ENCODE measurements around the gene TRMT112. TPM values are rescaled to one million over a fixed set of nuclear protein-coding genes. Genes with fewer than 3 reads are reported as not detected.

The TRMT112 gene
- total and polyA plus RNA-seq, 2 donors (not counting 1 experiment from before 2014, with no cell fraction given): 161 to 248 TPM

- H3K36me3 ChIP-seq (ENCODE audit: control insufficient read depth, insufficient read depth, low read length): no peaks in the 10 kb centered on the region
- peaks cover 5% of the 10 kb centered on the region for H3K4me1 ChIP-seq (ENCODE audit: control insufficient read depth, extremely low read depth, insufficient read depth, low read length)
- no peaks in the 10 kb centered on the region for H3K79me2 ChIP-seq (ENCODE audit: control insufficient read depth, insufficient read depth, low read length)
- no peak overlapping the region for H3K4me2 ChIP-seq (ENCODE audit: extremely low read depth, insufficient read depth, low read length)
- H3K4me3 ChIP-seq (replicated peaks in 1 of 4; ENCODE audit: control extremely low read depth in 1 of 4, insufficient read depth in 1 of 4, low read depth in 3 of 4, low read length in 4 of 4): no peak overlapping the region
- H4K20me1 ChIP-seq (ENCODE audit: control insufficient read depth, extremely low read depth, insufficient read depth, low read length): no peaks in the 10 kb centered on the region
- H3K27ac ChIP-seq (ENCODE audit: insufficient read depth, low read length): no peak overlapping the region
- H3K9ac ChIP-seq (ENCODE audit: insufficient read depth, low read length): no peak overlapping the region
- no peak overlapping the region for H2AFZ ChIP-seq (ENCODE audit: low read length)
- no peaks in the 10 kb centered on the region for H3K9me3 ChIP-seq (ENCODE audit: control insufficient read depth, insufficient read depth, low read depth, low read length)
- no peak for DNase-seq (ENCODE audit: low read depth in 2 of 2)
- TF ChIP-seq CTCF (conservative IDR thresholded peaks at IDR 0.05 in 1 of 2, IDR thresholded peaks at IDR 0.05 in 1 of 2; ENCODE audit: low read depth in 1 of 2, low read length in 2 of 2) (no peak), EZH2 (IDR thresholded peaks at IDR 0.05; ENCODE audit: low read length, missing control alignments) (no peak)
- no peaks in the 10 kb centered on the region for H3K27me3 ChIP-seq (ENCODE audit: control insufficient read depth, insufficient read depth, low read length)
These were observed 23.4 kb upstream of the TRMT112 start for GRCh38 chr11:64340671-64341335.

- Histone ChIP-seq H3K4me1 (ENCODE audit: control insufficient read depth, extremely low read depth, insufficient read depth, low read length) (peaks cover 7% of the 10 kb centered on the region), H3K9ac (ENCODE audit: insufficient read depth, low read length) (no peak within 1 kb of the TSS), H4K20me1 (ENCODE audit: control insufficient read depth, extremely low read depth, insufficient read depth, low read length) (no peaks in the 10 kb centered on the region), H3K27me3 (ENCODE audit: control insufficient read depth, insufficient read depth, low read length) (no peaks in the 10 kb centered on the region), H2AFZ (ENCODE audit: low read length) (no peak within 1 kb of the TSS), H3K4me3 (replicated peaks in 1 of 4; ENCODE audit: control extremely low read depth in 1 of 4, insufficient read depth in 1 of 4, low read depth in 3 of 4, low read length in 4 of 4) (no peak within 1 kb of the TSS), H3K9me3 (ENCODE audit: control insufficient read depth, insufficient read depth, low read depth, low read length) (no peaks in the 10 kb centered on the region), H3K27ac (ENCODE audit: insufficient read depth, low read length) (no peak within 1 kb of the TSS), H3K4me2 (ENCODE audit: extremely low read depth, insufficient read depth, low read length) (no peak within 1 kb of the TSS), H3K36me3 (ENCODE audit: control insufficient read depth, insufficient read depth, low read length) (no peaks in the 10 kb centered on the region), H3K79me2 (ENCODE audit: control insufficient read depth, insufficient read depth, low read length) (no peaks in the 10 kb centered on the region)
- TF ChIP-seq CTCF (conservative IDR thresholded peaks at IDR 0.05 in 1 of 2, IDR thresholded peaks at IDR 0.05 in 1 of 2; ENCODE audit: low read depth in 1 of 2, low read length in 2 of 2) (no peak), EZH2 (IDR thresholded peaks at IDR 0.05; ENCODE audit: low read length, missing control alignments) (no peak)
- no peak for DNase-seq (ENCODE audit: low read depth in 2 of 2)
These were observed 22.5 kb upstream of the TRMT112 start, which contains the start of gene CCDC88B for GRCh38 chr11:64339754-64340408. TSS of gene CCDC88B (plus strand) at chr11:64340204. CDS start at chr11:64340267, 63 bp downstream.

DNA sequence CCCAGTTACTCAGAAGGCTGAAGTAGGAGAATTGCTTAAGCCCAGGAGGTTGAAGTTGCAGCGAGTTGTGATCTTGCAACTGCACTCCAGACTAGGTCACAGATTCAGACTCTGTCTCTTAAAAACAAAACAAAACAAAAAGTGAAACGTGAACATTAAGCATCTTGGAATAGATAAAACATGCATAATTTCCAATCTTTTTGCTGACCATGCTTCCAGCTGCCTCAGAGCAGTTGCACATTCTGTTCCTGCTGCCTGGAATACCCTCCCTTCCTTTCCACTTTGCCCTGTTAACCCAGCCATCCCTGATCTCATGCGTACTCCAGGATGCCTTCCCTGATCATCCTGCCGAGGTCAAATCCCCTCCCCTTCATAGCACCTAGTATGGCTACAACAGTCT, 21.9 kb upstream of the TRMT112 start:
- no peaks in the 10 kb centered on the region for H4K20me1 ChIP-seq (ENCODE audit: control insufficient read depth, extremely low read depth, insufficient read depth, low read length)
- no peaks in the 10 kb centered on the region for H3K27me3 ChIP-seq (ENCODE audit: control insufficient read depth, insufficient read depth, low read length)
- no peak overlapping the region for H2AFZ ChIP-seq (ENCODE audit: low read length)
- TF ChIP-seq CTCF (conservative IDR thresholded peaks at IDR 0.05 in 1 of 2, IDR thresholded peaks at IDR 0.05 in 1 of 2; ENCODE audit: low read depth in 1 of 2, low read length in 2 of 2) (no peak), EZH2 (IDR thresholded peaks at IDR 0.05; ENCODE audit: low read length, missing control alignments) (no peak)
- no peak overlapping the region for H3K4me2 ChIP-seq (ENCODE audit: extremely low read depth, insufficient read depth, low read length)
- H3K27ac ChIP-seq (ENCODE audit: insufficient read depth, low read length): no peak overlapping the region
- H3K36me3 ChIP-seq (ENCODE audit: control insufficient read depth, insufficient read depth, low read length): no peaks in the 10 kb centered on the region
- no peaks in the 10 kb centered on the region for H3K79me2 ChIP-seq (ENCODE audit: control insufficient read depth, insufficient read depth, low read length)
- peaks cover 11% of the 10 kb centered on the region for H3K4me1 ChIP-seq (ENCODE audit: control insufficient read depth, extremely low read depth, insufficient read depth, low read length)
- H3K4me3 ChIP-seq (replicated peaks in 1 of 4; ENCODE audit: control extremely low read depth in 1 of 4, insufficient read depth in 1 of 4, low read depth in 3 of 4, low read length in 4 of 4): no peak overlapping the region
- H3K9ac ChIP-seq (ENCODE audit: insufficient read depth, low read length): no peak overlapping the region
- H3K9me3 ChIP-seq (ENCODE audit: control insufficient read depth, insufficient read depth, low read depth, low read length): no peaks in the 10 kb centered on the region
- DNase-seq (ENCODE audit: low read depth in 2 of 2): no peak
